Natural killer cell (primary cell): Measurements from ENCODE around the gene DRD4. TPM values are rescaled to one million over a fixed set of nuclear protein-coding genes. Genes with fewer than 3 reads are reported as not detected.

Experiments
- ATAC-seq, 3 donors: fragments of 150-1000 bp in 2 of 3; fragments of 200-7000 bp in 1 of 3; cut with Tn5 transposase; 1 replicate in 1 of 3; 2 replicates in 2 of 3; pipeline ENCODE4 v1.10.0; 2021; ENCODE audit warnings: mild to moderate bottlenecking in 2 of 3, moderate library complexity in 2 of 3
- DNase-seq, 2 donors: peaks; one replicate each; pipeline versions ENCODE4 v3.0.0 to v3.0.0-alpha.2; 2013 to 2021; ENCODE audit warnings: mixed read lengths in 1 of 2
- H3K27ac ChIP-seq: one replicate; pipeline ENCODE4 v1.5.1; 2013; ENCODE audit warnings: mild to moderate bottlenecking, low read length
- H3K27me3 ChIP-seq: one replicate; pipeline ENCODE4 v1.6.1; 2013; ENCODE audit warnings: low read length; ENCODE audit not compliant: control insufficient read depth, insufficient read depth
- H3K36me3 ChIP-seq: one replicate; pipeline ENCODE4 v1.6.1; 2013; ENCODE audit warnings: low read length; ENCODE audit not compliant: control insufficient read depth, insufficient read depth
- H3K4me1 ChIP-seq: one replicate; pipeline ENCODE4 v1.6.1; 2013; ENCODE audit warnings: low read length; ENCODE audit not compliant: control insufficient read depth, insufficient read depth
- H3K4me3 ChIP-seq: one replicate; pipeline ENCODE4 v1.5.1; 2013; ENCODE audit warnings: low read length
- H3K9me3 ChIP-seq: one replicate; pipeline ENCODE4 v1.6.1; 2013; ENCODE audit warnings: low read length; ENCODE audit not compliant: control insufficient read depth, insufficient read depth
- H3K27ac Mint-ChIP-seq, 2 donors: one replicate each; pipeline ENCODE4 v1.8.0; 2022; ENCODE audit warnings: mild to moderate bottlenecking in 2 of 2, mixed read lengths in 2 of 2, moderate library complexity in 1 of 2
- H3K27me3 Mint-ChIP-seq, 2 donors: one replicate each; pipeline ENCODE4 v1.8.0; 2022; ENCODE audit warnings: low read depth in 2 of 2, mixed read lengths in 2 of 2
- H3K36me3 Mint-ChIP-seq: one replicate; pipeline ENCODE4 v1.8.0; 2022; ENCODE audit warnings: mixed read lengths
- H3K4me1 Mint-ChIP-seq, 2 donors: one replicate each; pipeline ENCODE4 v1.8.0; 2022; ENCODE audit warnings: mixed read lengths in 2 of 2
- H3K4me3 Mint-ChIP-seq: one replicate; pipeline ENCODE4 v1.8.0; 2022; ENCODE audit warnings: mild to moderate bottlenecking, moderate library complexity, mixed read lengths
- H3K9me3 Mint-ChIP-seq, 2 donors: one replicate each; pipeline ENCODE4 v1.8.0; 2022; ENCODE audit warnings: mixed read lengths in 2 of 2
- WGBS: methylation state at CpG from one replicate; pipeline ENCODE4 v1.1.7; 2013; ENCODE audit warnings: missing lambda C conversion rate; ENCODE audit not compliant: insufficient coverage; 5-methylcytosine and 5-hydroxymethylcytosine counted together
- intact Hi-C: fragments of 100-400 bp; cut with micrococcal nuclease; formaldehyde crosslinking; loops from one replicate; pipeline ENCODE4 v1.14.2; 2022
- total RNA-seq, 4 donors: library from RNA; stranded (reverse); fragments of 120-200 nt in 1 of 4; gene quantifications; one replicate each; pipeline versions ENCODE4 v1.2.3 to v1.2.4, GENCODE V29; 2013 to 2022
- TF ChIP-seq, protein P1 (sequence below): fragments of 200-600 bp; IDR thresholded peaks from one replicate; pipeline ENCODE4 v1.8.0; 2022; ENCODE audit warnings: antibody characterized with exemption

DRD4 gene
- total RNA-seq, 3 donors from 2014 or later (not counting 1 experiment from before 2014, with no cell fraction given), result 0.49 to 1.2 (median 0.61) TPM

DNA sequence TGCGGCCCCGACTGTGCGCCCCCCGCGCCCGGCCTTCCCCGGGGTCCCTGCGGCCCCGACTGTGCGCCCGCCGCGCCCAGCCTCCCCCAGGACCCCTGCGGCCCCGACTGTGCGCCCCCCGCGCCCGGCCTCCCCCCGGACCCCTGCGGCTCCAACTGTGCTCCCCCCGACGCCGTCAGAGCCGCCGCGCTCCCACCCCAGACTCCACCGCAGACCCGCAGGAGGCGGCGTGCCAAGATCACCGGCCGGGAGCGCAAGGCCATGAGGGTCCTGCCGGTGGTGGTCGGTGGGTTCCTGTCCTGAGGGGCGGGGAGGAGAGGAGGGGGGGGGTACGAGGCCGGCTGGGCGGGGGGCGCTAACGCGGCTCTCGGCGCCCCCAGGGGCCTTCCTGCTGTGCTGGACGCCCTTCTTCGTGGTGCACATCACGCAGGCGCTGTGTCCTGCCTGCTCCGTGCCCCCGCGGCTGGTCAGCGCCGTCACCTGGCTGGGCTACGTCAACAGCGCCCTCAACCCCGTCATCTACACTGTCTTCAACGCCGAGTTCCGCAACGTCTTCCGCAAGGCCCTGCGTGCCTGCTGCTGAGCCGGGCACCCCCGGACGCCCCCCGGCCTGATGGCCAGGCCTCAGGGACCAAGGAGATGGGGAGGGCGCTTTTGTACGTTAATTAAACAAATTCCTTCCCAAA is 3.1 kb downstream of the DRD4 start:
- Histone ChIP-seq H3K4me1 (peaks cover 21% of the 10 kb centered on the region), H3K27ac (no peak overlapping the region), H3K4me3 (no peak overlapping the region), H3K9me3 (peaks cover 4% of the 10 kb centered on the region), H3K36me3 (peaks cover 6% of the 10 kb centered on the region), H3K27me3 (peaks cover 16% of the 10 kb centered on the region)
- Mint-ChIP-seq H3K36me3 (no peaks in the 10 kb centered on the region), H3K27ac (peak overlapping the region in 1 of 2 donors; percentile 36), H3K9me3 (no peaks in the 10 kb centered on the region), H3K4me1 (peaks cover 5 to 19% of the 10 kb centered on the region in 2 donors), H3K27me3 (peaks cover 8 to 24% of the 10 kb centered on the region in 2 donors), H3K4me3 (peak overlapping the region; percentile 56)
- intact Hi-C loops, result no loop called here
- TF ChIP-seq, protein P1, sequence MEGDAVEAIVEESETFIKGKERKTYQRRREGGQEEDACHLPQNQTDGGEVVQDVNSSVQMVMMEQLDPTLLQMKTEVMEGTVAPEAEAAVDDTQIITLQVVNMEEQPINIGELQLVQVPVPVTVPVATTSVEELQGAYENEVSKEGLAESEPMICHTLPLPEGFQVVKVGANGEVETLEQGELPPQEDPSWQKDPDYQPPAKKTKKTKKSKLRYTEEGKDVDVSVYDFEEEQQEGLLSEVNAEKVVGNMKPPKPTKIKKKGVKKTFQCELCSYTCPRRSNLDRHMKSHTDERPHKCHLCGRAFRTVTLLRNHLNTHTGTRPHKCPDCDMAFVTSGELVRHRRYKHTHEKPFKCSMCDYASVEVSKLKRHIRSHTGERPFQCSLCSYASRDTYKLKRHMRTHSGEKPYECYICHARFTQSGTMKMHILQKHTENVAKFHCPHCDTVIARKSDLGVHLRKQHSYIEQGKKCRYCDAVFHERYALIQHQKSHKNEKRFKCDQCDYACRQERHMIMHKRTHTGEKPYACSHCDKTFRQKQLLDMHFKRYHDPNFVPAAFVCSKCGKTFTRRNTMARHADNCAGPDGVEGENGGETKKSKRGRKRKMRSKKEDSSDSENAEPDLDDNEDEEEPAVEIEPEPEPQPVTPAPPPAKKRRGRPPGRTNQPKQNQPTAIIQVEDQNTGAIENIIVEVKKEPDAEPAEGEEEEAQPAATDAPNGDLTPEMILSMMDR, result no peak
- ATAC-seq (peak; percentile 44 to 55 (median 46)), DNase-seq (no peak)
- 5% methylated on average over 67 of the region's 69 CpGs for WGBS

DNA sequence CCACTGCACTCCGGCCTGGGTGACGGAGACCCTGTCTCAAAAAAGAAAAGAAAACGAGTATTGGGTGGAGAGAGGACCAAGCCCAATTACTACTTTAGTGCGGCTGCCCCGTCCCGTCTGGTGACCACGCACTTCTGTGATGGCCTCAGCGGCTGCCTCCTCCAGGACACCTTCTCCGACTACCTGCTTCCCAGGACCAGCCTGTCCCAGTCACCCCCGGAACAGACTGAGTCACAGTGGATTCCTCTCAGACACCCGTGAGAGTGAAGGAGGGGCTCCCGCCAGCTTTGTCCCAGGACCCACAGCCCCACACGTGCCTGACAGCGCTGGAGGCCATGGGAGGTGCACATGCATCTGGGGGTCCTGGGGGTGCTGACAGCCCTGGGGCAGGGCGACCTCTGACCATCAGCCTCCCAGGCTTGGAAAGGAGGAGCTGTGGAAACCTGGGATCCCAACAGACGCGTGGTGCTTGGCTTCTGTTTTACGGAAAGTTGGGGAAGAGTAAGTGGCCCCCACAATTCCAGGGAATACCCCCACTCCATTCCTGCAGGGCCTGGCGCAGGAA is 4.8 kb downstream of the DRD4 start:
- TF ChIP-seq, protein P1, result no peak
- H3K27ac Mint-ChIP-seq, result no peak overlapping the region
- DNase-seq, result no peak
- Histone ChIP-seq H3K36me3 (peaks cover 6% of the 10 kb centered on the region), H3K27ac (no peak overlapping the region), H3K4me3 (no peak overlapping the region), H3K27me3 (peaks cover 16% of the 10 kb centered on the region), H3K4me1 (peaks cover 18% of the 10 kb centered on the region), H3K9me3 (peaks cover 4% of the 10 kb centered on the region)
- intact Hi-C loops, result no loop called here
- 96% methylated on average over 19 of the region's 19 CpGs for WGBS
- H3K9me3 Mint-ChIP-seq, result no peaks in the 10 kb centered on the region
- H3K36me3 Mint-ChIP-seq, result no peaks in the 10 kb centered on the region
- no peak overlapping the region for H3K4me3 Mint-ChIP-seq
- H3K4me1 Mint-ChIP-seq, result peaks cover 5 to 19% of the 10 kb centered on the region in 2 donors
- H3K27me3 Mint-ChIP-seq, result peaks cover 8 to 18% of the 10 kb centered on the region in 2 donors
- ATAC-seq, result no peak

DNA sequence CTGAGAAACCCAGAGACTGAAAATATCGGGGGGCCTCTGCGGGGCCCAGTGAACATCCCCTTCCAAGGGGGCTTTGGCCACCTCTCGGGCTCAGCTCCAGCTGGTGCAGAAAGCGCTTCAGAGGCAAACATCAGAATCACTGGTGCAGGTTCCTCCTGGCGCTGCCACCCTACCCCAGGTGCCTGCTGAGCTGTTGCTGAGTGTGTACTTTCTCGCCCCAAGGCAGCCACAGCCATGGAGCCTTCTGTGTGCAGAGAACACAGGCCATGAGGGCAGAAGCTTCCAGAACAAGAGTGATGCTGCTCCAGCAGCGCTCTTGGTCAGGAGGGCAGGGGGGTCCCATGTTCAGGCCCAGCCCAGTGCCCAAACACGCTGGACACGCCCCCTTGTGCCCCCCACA is 6.3 kb downstream of the DRD4 start:
- Histone ChIP-seq H3K4me3 (no peak overlapping the region), H3K4me1 (peaks cover 18% of the 10 kb centered on the region), H3K27me3 (peaks cover 8% of the 10 kb centered on the region), H3K36me3 (peaks cover 6% of the 10 kb centered on the region), H3K27ac (no peak overlapping the region), H3K9me3 (peaks cover 4% of the 10 kb centered on the region)
- H3K9me3 Mint-ChIP-seq, result no peaks in the 10 kb centered on the region
- DNase-seq (no peak), ATAC-seq (no peak)
- TF ChIP-seq, protein P1, result no peak
- H3K4me3 Mint-ChIP-seq, result no peak overlapping the region
- H3K27ac Mint-ChIP-seq, result no peak overlapping the region
- WGBS, result 81% methylated on average over 9 of the region's 9 CpGs
- H3K36me3 Mint-ChIP-seq, result no peaks in the 10 kb centered on the region
- intact Hi-C loops, result no loop called here
- H3K4me1 Mint-ChIP-seq, result peaks cover 5 to 12% of the 10 kb centered on the region in 2 donors
- peaks cover 0 to 11% of the 10 kb centered on the region in 2 donors for H3K27me3 Mint-ChIP-seq
